WTC11 (cell line): ENCODE results near the gene NFKBIE.

Experiments
- ATF2 ChIP-seq: sonication (generic); formaldehyde crosslinking; IDR thresholded peaks from 2 replicates; pipeline ENCODE4 v1.8.1; 2022; ENCODE audit warnings: low read depth, missing genetic modification reagents, borderline replicate concordance
- ATF6 ChIP-seq: sonication (generic); formaldehyde crosslinking; IDR thresholded peaks from 2 replicates; pipeline ENCODE4 v1.8.1; 2023; ENCODE audit warnings: mild to moderate bottlenecking, missing genetic modification reagents
- CREB1 ChIP-seq: sonication (generic); formaldehyde crosslinking; IDR thresholded peaks from 2 replicates; pipeline ENCODE4 v1.8.0; 2023; ENCODE audit warnings: mild to moderate bottlenecking, missing genetic modification reagents
- CTCF ChIP-seq: fragments of 200-600 bp; IDR thresholded peaks from 2 replicates; pipeline ENCODE4 v1.8.0; 2022; ENCODE audit warnings: antibody characterized with exemption
- ESRRA ChIP-seq: sonication (generic); formaldehyde crosslinking; IDR thresholded peaks from 2 replicates; pipeline ENCODE4 v1.8.1; 2022; ENCODE audit warnings: mild to moderate bottlenecking, missing genetic modification reagents, borderline replicate concordance
- GABPB1 ChIP-seq: sonication (generic); formaldehyde crosslinking; IDR thresholded peaks from 2 replicates; pipeline ENCODE4 v1.8.1; 2023; ENCODE audit warnings: mild to moderate bottlenecking, missing genetic modification reagents
- JUN ChIP-seq: sonication (generic); formaldehyde crosslinking; IDR thresholded peaks from 2 replicates; pipeline ENCODE4 v1.8.0; 2023; ENCODE audit warnings: mild to moderate bottlenecking, missing genetic modification reagents
- KAT7 ChIP-seq: sonication (generic); formaldehyde crosslinking; IDR thresholded peaks from 2 replicates; pipeline ENCODE4 v1.8.1; 2023; ENCODE audit warnings: missing genetic modification reagents, mild to moderate bottlenecking, borderline replicate concordance
- NR2C2 ChIP-seq: sonication (generic); formaldehyde crosslinking; IDR thresholded peaks from 2 replicates; pipeline ENCODE4 v1.8.0; 2022; ENCODE audit warnings: mild to moderate bottlenecking, missing genetic modification reagents
- PREB ChIP-seq: sonication (generic); formaldehyde crosslinking; IDR thresholded peaks from 2 replicates; pipeline ENCODE4 v1.8.1; 2022; ENCODE audit warnings: mild to moderate bottlenecking, missing genetic modification reagents, moderate library complexity, borderline replicate concordance
- SP1 ChIP-seq: sonication (generic); formaldehyde crosslinking; conservative IDR thresholded peaks from 2 replicates; pipeline ENCODE4 v1.8.1; 2022; ENCODE audit warnings: missing genetic modification reagents
- TEAD4 ChIP-seq: sonication (generic); formaldehyde crosslinking; IDR thresholded peaks from 2 replicates; pipeline ENCODE4 v1.8.0; 2022; ENCODE audit warnings: mild to moderate bottlenecking, missing genetic modification reagents
- ZSCAN18 ChIP-seq: fragments of 250-450 bp; sonication (Bioruptor Pico); IDR thresholded peaks from 2 replicates; pipeline ENCODE4 v2.1.2; 2022; ENCODE audit warnings: mild to moderate bottlenecking, moderate library complexity

- no peak for TF ChIP-seq JUN (CRISPR knock-in tag)
- TF ChIP-seq CTCF = no peak
- TF ChIP-seq PREB = no peak
- no peak for TF ChIP-seq ZSCAN18 (CRISPR knock-in tag)
- no peak for TF ChIP-seq ATF6
- TF ChIP-seq ESRRA (CRISPR knock-in tag) = no peak
- no peak for TF ChIP-seq SP1 (CRISPR knock-in tag)
- TF ChIP-seq ATF2 (CRISPR knock-in tag) = no peak
- no peak for TF ChIP-seq TEAD4 (CRISPR knock-in tag)
- no peak for TF ChIP-seq CREB1 (CRISPR knock-in tag)
- TF ChIP-seq KAT7 (CRISPR knock-in tag) = no peak
- TF ChIP-seq GABPB1 (CRISPR knock-in tag) = no peak
- no peak for TF ChIP-seq NR2C2 (CRISPR knock-in tag)
Measured at GRCh38 chr6:44235269-44235668, 30.1 kb downstream of the NFKBIE start.
